HG03521 (cell line): ENCODE data around the gene BARHL2.

Experiments used
- ATAC-seq: cut with Tn5 transposase; IDR thresholded peaks from one replicate; pipeline ENCODE4 v1.9.1; 2021; ENCODE audit warnings: mild to moderate bottlenecking, moderate library complexity; ENCODE audit not compliant: unreplicated experiment

BARHL2 gene

GRCh38 chr1:90716552-90717355, at the start of gene BARHL2:
BARHL2 (minus strand) TSS chr1:90717302; CDS start chr1:90717195, 107 bp downstream.
- no peak for ATAC-seq

- no peak for ATAC-seq
Measured at GRCh38 chr1:90763930-90764329, 46.8 kb upstream of the BARHL2 start.

DNA sequence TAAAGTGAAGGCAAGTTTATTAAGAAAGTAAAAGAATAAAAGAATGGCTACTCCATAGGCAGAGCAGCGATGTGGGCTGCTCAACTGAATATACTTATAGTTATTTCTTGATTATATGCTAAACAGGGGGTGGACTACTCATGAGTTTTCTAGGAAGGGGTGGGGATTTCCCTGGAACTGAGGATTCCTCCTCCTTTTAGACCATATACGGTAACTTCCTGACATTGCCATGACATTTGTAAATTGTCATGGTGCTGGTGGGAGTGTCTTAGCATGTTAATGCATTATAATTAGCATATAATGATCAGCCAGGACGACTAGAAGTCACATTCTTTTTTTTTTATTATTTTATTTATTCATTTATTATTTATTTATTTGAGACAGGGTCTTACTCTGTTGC, 46.4 kb upstream of the BARHL2 start:
- no peak for ATAC-seq

DNA sequence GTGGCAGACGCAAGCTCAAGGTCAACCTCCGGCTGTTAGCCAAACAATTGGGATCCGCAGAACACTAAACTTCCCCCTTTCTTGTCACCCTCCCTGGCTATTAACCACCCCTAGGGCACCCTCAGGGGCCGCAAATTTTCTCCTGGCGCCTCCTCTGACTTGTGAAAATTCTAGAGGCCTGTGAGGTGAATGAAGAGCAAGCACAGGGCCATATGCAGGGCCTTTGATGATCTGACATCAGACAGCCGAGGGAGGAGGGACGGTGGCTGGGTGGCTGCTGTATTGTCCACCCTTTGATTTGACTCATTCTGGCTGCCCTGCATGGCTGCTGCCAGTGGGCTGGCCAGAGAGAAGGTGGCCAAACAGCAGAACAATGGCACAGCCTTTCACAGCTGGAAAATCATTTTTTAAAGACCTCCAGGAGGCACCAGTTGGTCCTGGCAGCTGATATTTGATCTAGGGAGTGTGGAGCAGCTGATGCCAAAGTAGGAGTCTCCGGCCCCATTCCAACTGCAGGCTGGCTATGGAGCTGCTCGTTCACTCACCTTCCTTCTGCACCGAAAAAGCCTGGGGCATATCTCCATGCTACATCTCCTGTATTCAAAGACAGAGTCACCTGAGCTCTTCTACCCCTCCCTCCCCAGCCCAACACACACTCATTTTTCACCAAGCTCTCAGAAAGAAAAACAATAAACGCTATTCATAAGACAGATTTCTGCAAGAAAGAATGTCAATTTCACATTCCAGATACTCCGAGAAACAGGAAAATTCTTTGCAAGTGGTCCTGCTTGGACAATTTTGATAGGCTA, 44.9 kb upstream of the BARHL2 start:
- no peak for ATAC-seq

DNA sequence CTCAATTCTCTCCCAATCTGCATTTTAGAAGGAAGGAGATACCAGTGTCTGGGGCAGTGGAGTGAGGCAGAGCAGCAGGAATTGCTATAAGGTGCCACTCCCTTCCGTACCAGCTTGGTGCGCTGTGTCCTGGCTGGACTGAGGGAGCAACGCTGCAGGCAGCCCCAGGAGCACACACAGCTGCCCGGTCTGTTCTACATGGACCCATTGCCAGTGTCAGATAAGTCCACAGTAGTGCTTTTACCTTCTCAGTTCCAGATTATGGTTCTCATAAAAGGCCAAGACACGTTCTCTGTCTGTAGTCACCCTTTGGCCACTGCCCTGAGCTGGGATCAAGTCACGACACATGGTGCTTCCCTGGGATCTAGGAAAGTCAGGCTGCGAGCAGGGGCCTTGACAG, 44.1 kb upstream of the BARHL2 start:
- no peak for ATAC-seq

GRCh38 chr1:90753556-90753955, 36.5 kb upstream of the BARHL2 start:
- ATAC-seq, result no peak

DNA sequence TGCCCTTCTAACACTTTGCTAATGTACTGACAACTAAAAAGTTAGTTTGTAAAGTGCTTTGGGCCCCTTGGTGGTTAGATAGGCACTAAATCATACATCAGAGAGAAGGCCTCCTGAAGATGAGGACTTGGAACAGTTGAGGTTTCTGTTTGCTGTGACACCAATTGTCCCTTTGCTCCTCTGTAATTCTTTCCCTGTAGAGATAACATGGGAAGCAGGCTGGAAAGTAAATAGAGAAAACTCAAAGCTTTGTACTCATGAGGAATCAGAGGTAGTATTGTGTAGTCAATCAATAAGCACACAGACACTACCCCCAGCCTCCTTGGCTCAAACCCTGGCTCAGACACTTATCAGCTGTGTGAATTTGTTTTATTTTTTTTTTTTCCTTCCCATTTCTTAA, 31.6 kb upstream of the BARHL2 start:
- ATAC-seq, result no peak

- ATAC-seq, result no peak
Measured at GRCh38 chr1:90746857-90747256, 29.8 kb upstream of the BARHL2 start.

- ATAC-seq, result no peak
Measured at GRCh38 chr1:90745972-90746371, 28.9 kb upstream of the BARHL2 start.

DNA sequence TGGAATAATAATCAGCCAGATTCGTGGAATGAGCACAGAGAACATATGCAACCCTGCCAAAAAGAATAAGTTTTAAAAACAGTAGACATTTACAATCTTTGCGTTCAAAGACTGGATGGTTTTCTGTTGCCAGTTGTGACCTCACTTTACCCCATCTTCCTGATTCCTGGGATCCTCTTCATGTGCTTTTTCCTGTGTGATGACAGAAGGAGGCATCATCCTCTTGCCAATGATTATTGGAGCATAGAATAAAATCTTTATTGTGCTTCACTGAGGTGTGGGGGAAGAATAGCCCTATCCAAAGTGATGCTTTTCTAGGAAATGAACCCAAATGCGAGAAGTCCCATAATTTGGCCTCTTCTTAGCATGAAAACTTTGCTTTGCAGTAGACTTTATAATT, 15.0 kb upstream of the BARHL2 start:
- ATAC-seq, result no peak

DNA sequence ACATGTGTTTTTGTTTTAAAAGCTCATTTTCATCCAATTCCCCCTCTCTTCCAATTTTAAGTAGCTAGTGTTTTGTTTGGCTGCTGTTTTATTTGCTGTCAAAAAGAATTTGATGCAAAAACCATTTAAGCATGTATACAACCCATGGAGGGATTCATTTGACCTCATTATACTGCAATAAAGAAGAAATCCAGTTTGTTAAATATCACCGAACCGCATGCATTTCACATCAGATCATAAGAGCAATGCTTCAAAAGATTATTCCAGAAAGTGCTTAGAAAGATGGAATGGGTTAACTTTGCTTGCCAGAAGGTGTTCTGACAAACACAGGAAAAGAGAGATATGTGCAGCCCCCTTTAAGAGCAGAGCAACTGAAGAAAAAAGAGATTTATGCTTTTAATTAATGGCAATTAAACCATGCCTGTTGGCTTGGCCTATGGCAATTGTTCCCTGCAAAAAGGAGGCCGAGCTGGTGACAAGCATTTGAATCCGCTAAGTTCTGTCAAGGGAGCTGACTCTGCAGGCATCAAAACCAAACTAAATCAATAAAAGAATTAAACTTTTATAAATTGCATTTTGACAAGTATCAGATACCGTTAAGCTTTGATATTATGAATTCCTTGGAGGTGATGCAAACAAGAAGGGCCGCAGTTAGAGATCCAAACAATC, 14.4 kb upstream of the BARHL2 start:
- no peak for ATAC-seq

DNA sequence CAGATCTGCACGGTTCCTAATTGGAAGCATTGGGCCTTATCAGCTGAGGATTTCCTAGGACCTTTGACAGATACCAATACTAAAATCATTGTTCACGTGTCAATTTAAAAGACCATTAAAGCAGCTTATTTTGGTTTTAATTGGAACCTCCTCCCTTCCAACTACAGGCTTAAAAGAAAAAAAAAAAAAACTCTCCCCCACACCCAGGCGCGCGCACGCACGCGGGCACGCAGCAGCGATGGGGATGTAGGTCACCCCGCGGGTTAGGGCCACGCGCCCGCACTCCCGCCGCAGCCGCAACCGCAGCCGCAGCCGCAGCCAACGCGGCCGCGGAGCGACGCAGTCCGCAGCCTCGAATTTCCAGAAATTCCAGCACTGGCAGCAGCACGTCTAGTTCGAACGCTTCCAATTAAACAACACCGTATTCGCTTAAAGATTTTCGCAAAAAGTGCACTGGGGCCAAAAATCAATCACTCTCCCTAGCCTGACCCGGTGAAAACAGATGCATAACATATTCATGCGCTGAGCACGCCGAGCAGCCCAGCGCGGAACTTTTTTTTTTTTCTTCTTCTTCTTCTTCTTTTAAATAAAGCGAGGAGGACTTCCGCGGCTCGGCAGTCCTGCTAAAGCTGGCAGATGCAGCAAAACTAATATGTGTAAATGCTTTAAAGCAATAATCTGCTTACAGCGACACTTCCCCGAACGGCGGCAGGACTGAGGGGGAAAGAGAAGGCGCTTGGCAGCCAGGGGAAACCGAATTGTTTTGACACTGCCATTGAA, 13.3 kb upstream of the BARHL2 start:
- ATAC-seq, result no peak

DNA sequence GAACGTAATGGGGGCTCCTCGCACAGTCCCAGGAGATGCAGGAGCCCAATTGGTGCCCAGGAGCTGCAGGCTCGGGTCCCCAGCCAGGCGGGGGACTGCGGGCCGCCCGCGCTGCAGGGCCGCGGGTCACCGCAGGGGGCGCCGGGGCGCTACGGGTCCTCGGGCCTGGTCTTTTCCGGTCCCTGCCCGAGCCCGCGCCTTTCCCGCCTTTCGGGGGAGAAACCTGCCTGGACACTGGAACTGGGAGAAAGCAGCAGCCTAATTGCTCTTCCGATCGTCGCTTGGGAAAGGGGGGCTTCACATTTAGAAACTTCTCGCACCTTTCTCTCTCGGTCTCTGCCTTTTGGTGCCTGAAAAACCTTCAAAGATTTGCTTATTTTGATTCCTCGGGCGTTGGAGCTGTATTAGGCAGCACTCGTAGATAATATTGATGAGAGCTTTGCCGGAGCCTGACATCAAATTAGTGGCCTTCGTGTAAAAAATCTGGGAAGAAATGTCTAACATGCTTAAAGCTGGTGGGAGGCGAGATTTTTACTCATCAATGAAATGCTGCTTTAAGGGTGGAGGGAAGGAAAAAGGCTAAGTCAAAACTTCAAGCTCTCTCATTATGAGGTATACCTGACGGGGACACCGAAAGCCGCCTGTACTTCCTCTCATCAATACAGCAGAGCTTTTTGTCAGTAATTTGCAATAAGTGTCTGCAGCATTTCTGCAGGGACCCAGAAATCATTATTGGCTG, 12.6 kb upstream of the BARHL2 start:
- ATAC-seq, result no peak

GRCh38 chr1:90728502-90729287, 11.6 kb upstream of the BARHL2 start:
- ATAC-seq, result no peak

DNA sequence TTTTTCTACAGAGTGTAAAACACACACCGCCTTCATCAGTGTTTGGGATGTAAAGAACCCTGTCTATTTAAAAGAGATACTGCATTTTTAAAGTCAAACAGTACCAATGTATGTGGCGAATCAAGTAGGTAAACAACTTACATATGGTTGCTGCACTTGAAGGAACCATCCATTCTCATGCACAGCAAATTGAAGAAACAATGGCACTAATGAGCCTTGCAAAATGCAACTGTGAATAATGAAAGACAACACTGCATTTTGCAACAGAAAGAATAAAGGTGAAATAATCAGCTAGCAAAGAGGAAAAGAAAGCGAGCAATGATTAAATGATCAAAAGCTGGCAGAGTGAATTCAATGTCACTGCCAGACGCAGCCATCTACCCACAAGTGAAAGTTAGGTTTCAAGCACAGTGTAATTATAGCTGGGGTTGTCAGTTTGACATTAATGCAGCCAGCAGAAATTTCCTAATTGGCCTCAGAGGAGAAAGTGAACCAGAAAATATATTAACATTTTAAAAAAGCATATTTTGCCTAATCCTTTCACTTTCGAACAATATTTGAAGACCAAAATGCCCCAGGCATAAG, 10.9 kb upstream of the BARHL2 start:
- no peak for ATAC-seq

DNA sequence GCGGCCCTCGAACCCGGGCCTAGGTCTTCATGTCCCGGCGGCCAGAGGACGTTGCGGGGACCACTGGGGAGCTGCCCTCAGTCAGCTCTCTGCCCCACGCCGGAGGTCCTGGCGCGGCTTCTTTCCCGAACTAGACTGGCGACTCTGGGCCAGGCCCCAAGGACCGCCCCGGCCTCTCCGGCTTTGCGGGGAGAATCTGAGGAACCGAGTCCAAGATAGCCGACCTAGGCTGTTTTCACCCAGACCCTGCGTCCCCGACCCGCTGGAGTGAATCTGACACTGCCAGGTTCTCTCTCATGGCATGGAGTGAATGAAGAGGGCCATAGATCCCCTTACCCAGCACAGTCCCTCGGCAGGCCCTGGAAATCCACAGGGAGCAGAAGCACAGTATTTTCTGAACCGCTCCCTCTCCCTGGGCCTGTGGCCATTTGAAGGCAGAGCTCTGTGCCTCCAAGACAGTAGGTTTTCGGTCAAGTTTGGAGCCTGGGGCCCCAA, 9.9 kb upstream of the BARHL2 start:
- ATAC-seq, result no peak

DNA sequence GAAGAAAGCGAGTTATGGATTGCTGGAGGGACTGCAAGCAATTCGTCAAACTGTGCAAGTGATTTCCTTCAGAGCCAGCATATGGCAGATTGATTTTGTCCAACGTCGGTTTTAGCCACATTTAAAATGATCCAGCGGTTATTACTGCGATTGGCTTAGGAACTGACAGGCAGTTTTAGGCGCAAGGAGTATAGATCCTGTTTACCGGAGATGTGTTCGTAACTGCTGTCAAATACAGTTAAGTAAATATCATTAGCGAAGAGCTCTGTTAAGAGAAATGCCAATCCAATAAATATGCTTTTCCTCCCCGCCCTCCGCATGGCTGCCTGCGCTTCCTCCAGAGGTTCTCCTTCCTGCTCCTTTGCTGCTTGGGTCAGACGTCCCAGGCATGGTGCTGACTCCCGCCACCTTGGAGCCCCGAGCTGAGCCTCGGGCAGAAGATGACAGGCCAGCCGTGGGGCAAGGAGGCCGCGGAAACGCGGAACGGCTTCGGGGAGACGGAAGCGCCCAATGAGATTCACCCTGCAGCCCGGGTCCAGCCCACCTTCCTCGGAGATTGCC, 9.4 kb upstream of the BARHL2 start:
- ATAC-seq, result no peak

DNA sequence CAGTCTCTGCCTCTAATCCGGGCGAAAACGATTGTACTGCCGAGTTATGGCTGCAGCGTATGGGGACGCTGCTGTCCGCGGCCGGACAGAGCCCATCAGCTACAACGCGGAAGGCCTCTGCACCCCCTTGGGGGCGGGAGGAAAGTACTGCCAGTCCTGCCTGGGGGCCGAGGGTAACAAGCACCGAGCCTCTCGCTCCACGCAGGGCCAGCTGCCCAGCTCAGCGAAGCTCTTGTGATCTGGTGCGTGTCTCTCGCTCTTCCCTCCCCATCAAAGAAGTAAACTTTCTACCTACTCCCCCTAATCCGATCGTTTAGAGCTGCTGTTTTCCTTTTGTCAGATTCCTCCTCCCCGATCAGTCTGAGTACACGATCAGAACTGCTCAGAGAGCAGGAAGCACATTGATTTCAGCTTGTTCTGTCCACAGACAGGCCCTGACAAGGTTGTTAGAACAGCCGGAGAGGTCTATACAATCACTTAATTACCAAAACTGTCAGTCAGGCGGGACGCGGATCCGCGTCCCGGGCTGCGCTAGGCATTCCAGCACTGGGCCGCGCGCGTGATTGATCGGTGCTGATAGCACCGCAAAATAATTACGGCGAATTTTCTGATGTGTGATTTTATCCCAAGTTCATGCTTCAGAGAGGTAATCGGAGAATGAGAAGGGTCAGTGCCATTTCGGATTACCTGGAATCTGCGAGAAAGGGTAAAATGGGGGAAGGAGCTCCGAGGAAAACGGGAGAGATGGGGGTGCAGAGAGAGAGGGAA, 8.7 kb upstream of the BARHL2 start:
- no peak for ATAC-seq
